Transverse colon (tissue), 4 donors: ENCODE data around the gene TMED8. TPM values are rescaled to one million over a fixed set of nuclear protein-coding genes. Genes with fewer than 3 reads are reported as not detected.
"Not testable (repeated sequence)": the region's sequence is repeated elsewhere in the genome, so short reads cannot be mapped to it uniquely, and the experiment has no call there.

Experiments
- DNase-seq: peaks from one replicate; pipeline ENCODE4 v3.0.0-alpha.2; 2019
- H3K27ac ChIP-seq, 4 donors: fragments of 200-600 bp; sonication (generic); 2 replicates each; pipeline ENCODE4 v1.5.1; 2016 to 2018; ENCODE audit warnings: inconsistent platforms in 4 of 4
- H3K27me3 ChIP-seq: fragments of 200-600 bp; sonication (generic); 2 replicates; pipeline ENCODE4 v1.5.1; 2017; ENCODE audit warnings: inconsistent platforms
- H3K36me3 ChIP-seq, 4 donors: fragments of 200-600 bp; sonication (generic); 2 replicates each; pipeline ENCODE4 v1.5.1; 2017 to 2019; ENCODE audit warnings: inconsistent platforms in 4 of 4
- H3K4me1 ChIP-seq, 4 donors: fragments of 200-600 bp; sonication (generic); 2 replicates each; pipeline ENCODE4 v1.5.1; 2017 to 2020; ENCODE audit warnings: inconsistent platforms in 4 of 4
- H3K4me3 ChIP-seq, 4 donors: fragments of 200-600 bp; sonication (generic); 1 replicate in 1 of 4; 2 replicates in 3 of 4; pipeline versions ENCODE4 v1.5.1 to v1.6.1; 2017 to 2019; ENCODE audit warnings: inconsistent platforms in 4 of 4
- H3K9me3 ChIP-seq, 2 donors: fragments of 200-600 bp; sonication (generic); 2 replicates each; pipeline ENCODE4 v1.5.1; 2017 to 2019; ENCODE audit warnings: inconsistent platforms in 2 of 2
- EP300 ChIP-seq: sonication (generic); formaldehyde crosslinking; IDR thresholded peaks from one replicate; pipeline ENCODE4 v1.6.1; 2017; ENCODE audit warnings: antibody characterized with exemption, low read depth
- POLR2A ChIP-seq: fragments of 450-650 bp; IDR thresholded peaks from one replicate; pipeline ENCODE4 v1.6.1; 2016; ENCODE audit warnings: antibody characterized with exemption, mild to moderate bottlenecking, moderate library complexity
- POLR2AphosphoS5 ChIP-seq, 3 donors: sonication (generic); formaldehyde crosslinking; IDR thresholded peaks; one replicate each; pipeline ENCODE4 v1.6.1; 2016; ENCODE audit warnings: antibody characterized with exemption in 3 of 3
- WGBS, 2 donors: methylation state at CpG; one replicate each; pipeline ENCODE4 v1.1.5; 2018; ENCODE audit warnings: low coverage in 1 of 2; 5-methylcytosine and 5-hydroxymethylcytosine counted together
- in situ Hi-C, 4 donors: fragments of 200-750 bp; cut with MboI; loops; one replicate each; pipeline versions ENCODE4 v1.15.0 to v1.15.1; 2017; ENCODE audit warnings: low sequenced_read_pairs in 3 of 4, low pct_ligation_motif_present in 1 of 4, low pct_unique_long_range_greater_than_20kb in 1 of 4
- intact Hi-C: fragments of 100-400 bp; cut with DNase I; formaldehyde crosslinking; loops from one replicate; pipeline ENCODE4 v1.15.1; 2023; ENCODE audit warnings: low total_unique reads
- total RNA-seq, 4 donors: library from RNA; depleted of rRNA; stranded (reverse); fragments of >200 nt; gene quantifications; one replicate each; pipeline ENCODE4 v1.1.0, GENCODE V29; 2016
- TF ChIP-seq, protein P1 (sequence below), 5 experiments: fragments of 200-600 bp in 3 of 5; fragments of 450-650 bp in 2 of 5; sonication (generic) in 3 of 5; IDR thresholded peaks; 1 replicate in 2 of 5; 2 replicates in 3 of 5; pipeline ENCODE4 v1.5.1; 2016 to 2017; ENCODE audit warnings: antibody characterized with exemption in 5 of 5, inconsistent platforms in 3 of 5, mild to moderate bottlenecking in 2 of 5, moderate library complexity in 1 of 5

TMED8 gene
- total RNA-seq, 4 donors from 2014 or later, result 4.9 to 9.2 (median 6.2) TPM

DNA sequence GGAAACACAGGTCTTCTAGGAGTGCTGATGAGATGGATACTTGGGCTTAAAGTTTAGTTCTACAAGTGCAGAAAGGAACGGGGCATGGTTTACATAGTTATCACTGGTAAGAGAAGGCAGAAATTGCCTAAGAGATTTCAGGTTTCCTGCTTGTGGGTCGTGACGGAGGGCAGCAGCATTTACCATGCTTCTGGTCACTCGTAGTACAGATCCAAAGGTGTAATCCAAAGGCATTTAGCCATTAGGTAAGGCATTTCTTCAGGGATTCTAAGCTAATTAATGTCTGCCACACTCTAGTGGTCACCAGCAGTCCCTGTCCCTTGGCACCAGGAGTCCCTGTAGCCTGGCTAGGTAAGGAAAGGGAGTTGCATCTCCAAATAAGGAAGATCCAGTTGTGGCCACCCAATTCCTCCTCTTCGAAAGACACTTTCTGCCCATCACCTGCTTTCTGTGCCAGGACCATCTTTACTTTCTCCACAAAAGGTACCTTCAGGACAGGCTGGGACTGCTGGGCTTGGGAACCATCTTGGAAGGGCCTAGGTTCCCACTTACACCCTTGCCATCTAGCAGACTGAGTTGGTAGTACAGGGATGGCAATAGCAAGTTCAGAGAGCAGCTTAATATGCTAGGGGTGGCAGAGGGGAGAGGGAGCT lies 54.5 kb downstream of the TMED8 start:
- WGBS, 2 donors, result 76 to 89% methylated on average over 3 to 5 of the region's 5 CpGs

DNA sequence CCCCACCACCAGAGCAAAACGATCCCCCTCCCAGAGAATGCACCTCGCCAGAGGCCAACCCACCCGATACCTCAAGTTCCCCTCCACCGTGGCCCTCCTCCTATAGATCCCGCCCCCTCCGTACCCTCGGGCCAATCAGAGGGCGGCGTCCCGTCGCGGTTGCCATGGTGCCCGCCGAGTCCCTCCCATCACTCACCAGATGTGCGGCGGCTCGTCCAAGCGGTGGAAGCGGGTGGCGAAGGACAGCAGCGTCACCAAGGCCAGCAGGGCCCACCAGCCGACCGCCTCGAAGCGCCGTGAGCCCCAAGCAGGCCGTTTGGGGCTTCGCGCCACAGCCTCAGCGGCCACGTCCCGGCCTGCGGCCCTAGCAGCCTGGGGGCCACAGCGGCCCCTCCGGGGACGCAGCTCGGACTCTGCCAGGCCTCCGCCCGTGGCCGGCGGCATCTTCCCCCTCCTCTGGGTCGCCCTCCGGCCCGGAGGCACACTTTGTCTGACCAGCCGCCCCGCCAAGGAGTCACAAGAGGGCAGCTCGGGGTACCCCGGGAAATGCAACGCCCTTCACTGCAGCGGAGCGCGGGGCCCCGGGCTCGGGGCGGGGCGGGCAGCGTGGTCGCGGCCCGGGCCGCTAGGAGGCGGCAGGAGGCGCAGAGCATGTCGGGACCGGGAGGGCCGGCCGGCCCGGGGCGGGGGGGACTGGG lies 56.5 kb downstream of the TMED8 start, which contains the start of gene POMT2:
Gene POMT2, minus strand, starts transcription at position 646 of the 698 bp plus-strand sequence. Its CDS starts 202 bp downstream, at position 444.
- intact Hi-C loops, result no loop called here

More for the DNA sequence above, 54.5 kb downstream of the TMED8 start:
- Histone ChIP-seq H3K4me1 (peaks cover 5 to 16% (median 15%) of the 10 kb centered on the region in 4 donors), H3K36me3 (no peaks in the 10 kb centered on the region), H3K27ac (peak overlapping the region; percentile 92 to 99 (median 98)), H3K4me3 (peak overlapping the region in 3 of 4 donors; percentile 83 to 88 (median 88)), H3K27me3 (no peaks in the 10 kb centered on the region), H3K9me3 (no peaks in the 10 kb centered on the region)
- in situ Hi-C loops, result loop anchor here in 2 of 4 donors (10.0 to 25.0 kb wide), 4 partner anchors 132 to 435 kb away; partner anchors contain the start of genes AHSA1 (in 1 of the 2), VIPAS39 (in 1 of the 2) and ZDHHC22 (in 1 of the 2)
- DNase-seq, result no peak
- TF ChIP-seq, protein P1, sequence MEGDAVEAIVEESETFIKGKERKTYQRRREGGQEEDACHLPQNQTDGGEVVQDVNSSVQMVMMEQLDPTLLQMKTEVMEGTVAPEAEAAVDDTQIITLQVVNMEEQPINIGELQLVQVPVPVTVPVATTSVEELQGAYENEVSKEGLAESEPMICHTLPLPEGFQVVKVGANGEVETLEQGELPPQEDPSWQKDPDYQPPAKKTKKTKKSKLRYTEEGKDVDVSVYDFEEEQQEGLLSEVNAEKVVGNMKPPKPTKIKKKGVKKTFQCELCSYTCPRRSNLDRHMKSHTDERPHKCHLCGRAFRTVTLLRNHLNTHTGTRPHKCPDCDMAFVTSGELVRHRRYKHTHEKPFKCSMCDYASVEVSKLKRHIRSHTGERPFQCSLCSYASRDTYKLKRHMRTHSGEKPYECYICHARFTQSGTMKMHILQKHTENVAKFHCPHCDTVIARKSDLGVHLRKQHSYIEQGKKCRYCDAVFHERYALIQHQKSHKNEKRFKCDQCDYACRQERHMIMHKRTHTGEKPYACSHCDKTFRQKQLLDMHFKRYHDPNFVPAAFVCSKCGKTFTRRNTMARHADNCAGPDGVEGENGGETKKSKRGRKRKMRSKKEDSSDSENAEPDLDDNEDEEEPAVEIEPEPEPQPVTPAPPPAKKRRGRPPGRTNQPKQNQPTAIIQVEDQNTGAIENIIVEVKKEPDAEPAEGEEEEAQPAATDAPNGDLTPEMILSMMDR (IDR thresholded peaks at IDR 0.05), result no peak
- TF ChIP-seq EP300 (no peak), POLR2AphosphoS5 (IDR thresholded peaks at IDR 0.05) (no peak)
- intact Hi-C loops, result no loop called here

DNA sequence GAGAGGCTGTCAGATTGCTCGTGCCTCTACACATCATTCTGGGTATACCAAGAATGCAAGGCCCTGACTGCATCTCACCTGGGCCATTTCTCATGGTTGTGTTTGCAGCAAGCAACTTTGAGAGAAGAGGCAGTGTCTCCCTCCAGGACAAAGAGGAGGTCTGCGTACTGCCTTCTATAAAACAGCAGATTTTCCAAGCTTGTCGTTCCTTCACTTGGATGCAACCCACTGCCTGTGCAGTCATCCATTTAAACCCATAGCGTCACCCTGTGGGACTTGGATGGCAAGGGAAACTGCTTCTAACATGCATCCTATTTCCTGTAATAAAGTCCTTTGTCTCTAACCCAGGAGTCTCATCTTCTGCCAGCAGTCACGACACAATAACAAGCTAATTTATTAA lies 57.5 kb downstream of the TMED8 start:
- no peaks in the 10 kb centered on the region for H3K27me3 ChIP-seq
- no peak overlapping the region for H3K4me3 ChIP-seq
- no peaks in the 10 kb centered on the region for H3K9me3 ChIP-seq
- no peaks in the 10 kb centered on the region for H3K36me3 ChIP-seq
- 44 to 63% methylated on average over 2 to 5 of the region's 5 CpGs for WGBS, 2 donors
- peak overlapping the region in 2 of 4 donors; percentile 97 to 99 for H3K27ac ChIP-seq
- no peak for DNase-seq
- in situ Hi-C loops (loop anchor here in 2 of 4 donors (10.0 to 25.0 kb wide), 4 partner anchors 175 to 432 kb away; partner anchors contain the start of gene ZDHHC22 (in 2 of the 2)), intact Hi-C loops (loop anchor here (5.0 kb wide), 1 partner anchor 167 kb away; no protein-coding TSS in a partner anchor)
- peaks cover 11 to 40% (median 28%) of the 10 kb centered on the region in 4 donors for H3K4me1 ChIP-seq
- TF ChIP-seq POLR2A (no peak), EP300 (no peak), POLR2AphosphoS5 (IDR thresholded peaks at IDR 0.05) (no peak)
- TF ChIP-seq, protein P1 (IDR thresholded peaks at IDR 0.05), result no peak

More for the DNA sequence above, 56.5 kb downstream of the TMED8 start, which contains the start of gene POMT2:
- Histone ChIP-seq H3K27me3 (no peaks in the 10 kb centered on the region), H3K27ac (peak within 1 kb of the TSS; percentile 92 to 99 (median 98)), H3K4me1 (peaks cover 5 to 30% (median 21%) of the 10 kb centered on the region in 4 donors), H3K9me3 (no peaks in the 10 kb centered on the region), H3K4me3 (peak within 1 kb of the TSS; percentile 83 to 90 (median 88)), H3K36me3 (no peaks in the 10 kb centered on the region)
- peak; percentile 95 for DNase-seq
- TF ChIP-seq POLR2A (peak; percentile 40), POLR2AphosphoS5 (IDR thresholded peaks at IDR 0.05) (peak; percentile 69 to 84 (median 75)), EP300 (no peak)
- TF ChIP-seq, protein P1 (IDR thresholded peaks at IDR 0.05), result peak; percentile 47 to 76 (median 50)
- in situ Hi-C loops, result loop anchor here in 2 of 4 donors (10.0 to 25.0 kb wide), 4 partner anchors 134 to 433 kb away; partner anchors contain the start of genes AHSA1 (in 1 of the 2), VIPAS39 (in 1 of the 2) and ZDHHC22 (in 1 of the 2)
- 0% methylated on average over 46 of the region's 69 CpGs; no CpG with 5 or more reads in 1 of the 2 donors for WGBS, 2 donors

DNA sequence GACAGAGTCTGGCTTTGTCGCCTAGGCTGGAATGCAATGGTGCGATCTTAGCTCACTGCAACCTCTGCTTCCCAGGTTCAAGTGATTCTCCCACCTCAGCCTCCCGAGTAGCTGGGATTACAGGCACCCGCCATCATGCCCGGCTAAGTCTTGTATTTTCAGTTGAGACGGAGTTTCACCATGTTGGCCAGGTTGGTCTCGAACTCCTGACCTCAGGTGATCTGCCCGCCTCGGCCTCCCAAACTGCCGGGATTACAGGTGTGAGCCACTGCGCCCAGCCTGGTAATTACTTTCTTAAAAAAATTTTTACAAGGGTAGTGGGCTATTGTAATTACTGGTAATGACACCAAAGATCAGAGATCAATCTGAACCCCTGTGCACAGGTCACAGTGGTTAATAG lies 58.1 kb downstream of the TMED8 start:
- intact Hi-C loops, result loop anchor here (5.0 kb wide), 1 partner anchor 166 kb away; no protein-coding TSS in a partner anchor
- in situ Hi-C loops, result loop anchor here in 2 of 4 donors (10.0 to 25.0 kb wide), 4 partner anchors 174 to 431 kb away; partner anchors contain the start of gene ZDHHC22 (in 2 of the 2)
- H3K36me3 ChIP-seq, DNase-seq, H3K27ac ChIP-seq, H3K9me3 ChIP-seq, H3K27me3 ChIP-seq, H3K4me3 ChIP-seq: not testable (repeated sequence)
- H3K4me1 ChIP-seq, result peaks cover 11 to 47% (median 33%) of the 10 kb centered on the region in 4 donors
- 92% methylated on average over 11 of the region's 11 CpGs; no CpG with 5 or more reads in 1 of the 2 donors for WGBS, 2 donors
